HG02623 (cell line): ENCODE data around the gene GHR.

ENCODE experiments used
- ATAC-seq: cut with Tn5 transposase; IDR thresholded peaks from one replicate; pipeline ENCODE4 v1.9.1; 2021; ENCODE audit warnings: moderate library complexity; ENCODE audit not compliant: unreplicated experiment

Gene GHR

GRCh38 chr5:42597318-42597937, 174.2 kb downstream of the GHR start:
- ATAC-seq: no peak

GRCh38 chr5:42598311-42598710, 175.1 kb downstream of the GHR start:
- ATAC-seq: no peak

- no peak for ATAC-seq
Measured at GRCh38 chr5:42599106-42599505, 175.9 kb downstream of the GHR start.

GRCh38 chr5:42600441-42600840, 177.2 kb downstream of the GHR start:
- no peak for ATAC-seq

DNA sequence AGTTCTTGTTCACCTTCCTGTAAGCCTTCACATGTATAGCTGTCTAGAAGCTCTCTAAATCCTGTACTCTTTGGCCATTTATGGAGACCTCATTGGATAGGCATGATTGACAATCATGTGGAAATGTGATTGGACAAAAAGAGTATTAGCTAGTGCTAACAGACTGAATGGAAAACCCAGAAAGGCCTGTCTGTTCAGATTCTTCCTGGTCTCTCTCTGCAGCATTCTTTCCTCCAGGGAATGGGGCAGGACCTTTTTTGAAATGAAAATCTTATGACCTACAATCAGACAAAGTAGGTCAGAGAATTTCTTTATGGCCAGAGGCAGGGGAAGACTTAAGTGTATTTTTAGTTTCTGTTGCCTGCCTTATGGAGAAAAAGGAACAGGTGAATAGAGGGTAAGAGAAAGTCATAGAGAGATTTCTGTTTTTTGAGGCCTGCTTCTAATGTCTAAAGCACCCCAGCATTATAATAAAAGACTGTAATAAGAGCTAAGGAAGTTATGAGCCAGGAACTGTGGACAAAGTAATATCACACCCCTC, 181.0 kb downstream of the GHR start:
- no peak for ATAC-seq

DNA sequence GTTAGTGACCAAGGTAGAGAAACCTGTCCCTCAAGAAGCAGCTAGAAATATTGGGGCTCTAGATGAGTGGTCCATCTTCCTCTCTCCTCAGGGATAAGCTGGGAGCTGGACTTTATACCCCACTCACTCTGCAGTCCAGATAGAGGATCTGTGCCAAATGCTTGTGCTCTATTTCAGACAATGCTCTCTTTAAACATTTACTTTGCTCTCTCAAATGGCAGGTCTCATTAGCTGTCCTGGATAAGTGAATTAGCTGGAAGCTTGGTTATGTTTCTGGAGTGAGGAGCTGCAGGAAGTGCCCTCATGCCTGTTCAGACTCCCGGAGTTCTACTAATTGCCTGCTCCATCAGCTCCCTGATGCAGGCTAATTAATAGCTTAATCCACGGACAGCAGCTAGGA, 182.3 kb downstream of the GHR start:
- ATAC-seq: no peak

DNA sequence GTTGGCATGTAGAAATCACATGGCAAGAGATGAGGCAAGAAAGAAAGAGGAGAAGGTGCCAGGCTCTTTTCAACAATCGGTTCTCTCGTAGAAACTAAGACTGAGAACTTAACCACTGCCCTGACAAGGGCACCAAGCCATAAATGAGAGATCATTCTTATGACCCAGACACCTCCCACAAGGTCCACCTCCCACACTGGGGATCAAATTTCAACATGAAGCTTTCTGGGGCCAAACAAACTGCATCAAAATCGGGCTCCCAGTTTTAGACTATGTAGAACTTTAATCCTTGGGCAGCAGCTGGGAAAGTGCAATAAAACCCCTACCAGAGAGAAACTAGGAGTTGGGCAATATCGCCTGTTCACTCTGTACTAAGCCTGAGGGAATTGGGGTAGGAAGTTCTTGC, 183.2 kb downstream of the GHR start:
- no peak for ATAC-seq

DNA sequence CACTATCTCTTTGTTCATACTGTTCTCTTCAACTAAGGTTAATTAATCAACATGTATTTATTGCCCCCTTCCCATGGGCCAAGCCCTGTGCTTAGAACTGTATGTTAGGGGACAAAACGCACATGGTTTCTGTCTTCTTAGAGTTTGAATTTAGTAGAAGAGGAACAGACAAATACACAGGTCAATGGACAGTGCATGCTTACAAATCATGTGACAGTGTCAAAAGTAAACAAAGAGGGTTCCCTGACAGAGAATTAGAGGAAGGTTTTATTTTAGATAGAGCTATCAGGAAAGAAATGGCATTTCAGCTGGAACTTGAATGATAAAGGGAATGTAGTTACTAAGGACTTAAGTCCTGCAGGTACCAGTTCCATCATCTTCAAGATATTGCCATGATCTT, 188.2 kb downstream of the GHR start:
- ATAC-seq: no peak

- no peak for ATAC-seq
Measured at GRCh38 chr5:42612750-42613366, 189.6 kb downstream of the GHR start.

GRCh38 chr5:42614509-42614908, 191.3 kb downstream of the GHR start:
- ATAC-seq: no peak

- ATAC-seq: no peak
Measured at GRCh38 chr5:42620579-42621216, 197.5 kb downstream of the GHR start.

- ATAC-seq: no peak
Measured at GRCh38 chr5:42621242-42621641, 198.0 kb downstream of the GHR start.

- no peak for ATAC-seq
Measured at GRCh38 chr5:42621662-42622061, 198.4 kb downstream of the GHR start.

GRCh38 chr5:42624912-42625311, 201.7 kb downstream of the GHR start:
- no peak for ATAC-seq

DNA sequence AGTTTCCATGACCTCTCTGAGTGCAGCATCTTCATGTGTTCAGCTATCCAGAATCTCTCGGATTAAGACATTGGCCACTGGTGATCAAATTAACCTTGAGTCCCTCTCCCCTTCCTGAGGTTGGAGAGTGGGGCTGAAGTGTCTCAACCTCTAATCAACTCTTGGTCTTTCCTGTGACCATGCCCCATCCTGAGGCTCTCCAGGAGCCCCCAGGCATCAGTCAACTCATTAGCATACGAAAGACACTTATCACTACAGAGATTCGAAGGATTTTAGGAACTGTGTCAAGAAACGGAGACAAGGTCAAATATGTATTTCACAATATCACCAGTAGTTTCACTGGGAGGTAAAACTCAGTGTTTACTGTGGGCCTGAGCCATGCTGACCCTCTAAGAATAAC, 203.2 kb downstream of the GHR start:
- no peak for ATAC-seq

DNA sequence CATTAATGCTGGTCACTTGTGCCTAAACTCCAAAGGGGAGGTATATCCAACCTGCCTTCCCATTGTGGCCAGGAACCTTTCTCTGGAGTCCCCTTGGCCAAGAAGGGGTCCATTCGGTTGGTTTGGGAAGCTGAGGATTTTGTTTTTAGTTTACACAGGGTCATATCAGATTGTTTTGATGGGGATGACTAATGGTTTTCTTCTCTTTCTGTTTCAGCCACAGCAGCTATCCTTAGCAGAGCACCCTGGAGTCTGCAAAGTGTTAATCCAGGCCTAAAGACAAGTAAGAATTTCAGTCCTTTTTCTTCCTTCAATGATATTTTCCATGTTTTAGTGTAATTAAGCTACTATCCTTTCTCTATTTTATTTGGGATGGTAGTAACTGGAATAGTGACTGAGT, 205.6 kb downstream of the GHR start:
- no peak for ATAC-seq

GRCh38 chr5:42629284-42629683, 206.0 kb downstream of the GHR start:
- ATAC-seq: no peak

GRCh38 chr5:42631241-42631640, 208.0 kb downstream of the GHR start:
- ATAC-seq: no peak

DNA sequence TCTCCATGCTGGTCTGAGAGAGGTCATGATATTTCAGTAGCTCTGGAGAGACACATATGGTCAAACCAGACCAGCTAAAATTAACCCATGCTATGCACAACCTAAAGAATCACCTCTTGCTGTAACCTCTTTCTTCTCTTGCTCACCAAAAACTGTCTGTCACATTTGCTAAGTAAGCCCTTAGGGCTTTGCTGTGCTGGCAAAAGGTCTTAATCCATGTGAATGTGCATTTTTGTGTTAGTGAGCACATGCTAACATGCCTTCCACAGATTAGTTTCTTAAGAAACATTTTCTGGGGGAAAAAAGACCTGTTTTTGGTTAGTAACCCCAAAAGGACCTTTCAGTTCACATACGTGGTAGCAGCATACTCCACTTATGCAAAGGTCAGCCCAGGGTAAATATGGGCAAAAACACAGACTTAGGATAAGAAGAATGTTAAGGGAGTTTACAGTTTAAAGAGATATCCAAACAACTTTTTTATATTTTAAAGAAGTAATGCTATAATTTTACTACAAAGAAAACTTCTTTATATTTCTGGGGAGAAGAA, 209.2 kb downstream of the GHR start:
- no peak for ATAC-seq

DNA sequence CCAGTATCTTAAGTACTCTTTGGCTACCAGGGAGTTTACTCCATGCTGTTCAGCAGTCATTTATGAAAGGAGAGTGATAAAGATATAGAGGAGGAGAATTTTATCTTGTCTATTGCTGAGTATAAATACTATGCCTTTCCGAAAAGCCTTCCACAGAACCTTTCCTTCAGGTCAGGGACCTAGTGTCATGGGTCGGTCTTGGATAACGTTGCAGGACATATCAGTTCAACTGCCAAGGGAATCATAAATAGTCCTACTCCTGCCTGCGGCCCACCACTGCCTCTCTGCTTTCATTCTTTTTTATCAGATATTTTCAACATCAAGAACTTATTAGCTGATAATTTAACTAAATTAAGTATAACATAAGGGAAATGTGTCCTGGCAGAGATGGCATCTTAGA, 211.3 kb downstream of the GHR start:
- no peak for ATAC-seq

DNA sequence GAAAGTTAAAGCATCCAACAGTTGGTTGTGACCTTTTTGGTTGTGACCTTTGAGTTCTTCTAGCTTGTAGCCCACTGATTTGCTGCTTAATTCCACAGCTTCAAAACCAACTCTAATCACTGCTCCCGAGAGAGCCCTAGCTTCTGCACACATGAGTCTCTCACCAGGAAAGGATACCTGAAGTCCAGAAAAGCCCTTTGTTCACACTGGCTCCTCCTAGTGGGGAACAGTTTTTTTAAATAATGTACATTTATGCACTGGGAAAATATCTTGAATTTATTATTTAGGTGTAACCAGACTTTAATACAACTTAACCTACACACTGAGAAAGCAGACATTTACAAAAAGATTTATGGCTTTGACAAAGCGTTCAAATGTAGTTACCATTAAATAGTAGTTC, 213.2 kb downstream of the GHR start:
- ATAC-seq: no peak

DNA sequence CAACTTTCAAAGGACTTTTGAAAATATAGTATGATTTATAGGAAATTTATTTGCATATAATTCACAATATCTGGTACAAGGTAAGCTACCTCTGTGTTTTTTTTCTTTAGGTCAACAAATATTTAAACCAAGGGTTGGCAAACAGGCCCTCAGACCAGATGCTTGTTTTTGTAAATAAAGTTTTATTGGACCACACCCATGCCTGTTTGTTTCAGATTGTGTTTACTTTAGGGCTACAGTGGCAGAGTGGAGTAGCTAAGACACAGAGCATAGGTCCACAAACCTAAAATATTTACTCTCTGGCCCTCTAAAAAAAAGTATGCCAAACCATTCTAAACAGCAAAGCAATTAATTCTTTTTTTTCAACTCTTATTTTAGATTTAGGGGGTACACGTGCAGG, 213.7 kb downstream of the GHR start:
- ATAC-seq: no peak
